Mesangial cell (primary cell): ENCODE data around the gene GGN. TPM values are rescaled to one million over a fixed set of nuclear protein-coding genes. Genes with fewer than 3 reads are reported as not detected.

ENCODE experiments used
- total RNA-seq: library from RNA; depleted of rRNA; stranded (reverse); fragments of >200 nt; gene quantifications from 2 replicates; pipeline ENCODE4 v1.2.3, GENCODE V29; 2015

GGN gene
- 1.1 and 1.3 TPM in 2 replicates for total RNA-seq

GRCh38 chr19:38387550-38388348 is at the start of gene GGN:
Gene GGN (minus strand): TSS chr19:38388034. CDS start chr19:38387261, 773 bp downstream.

GRCh38 chr19:38433268-38433733 is 45.5 kb upstream of the GGN start, which contains the start of gene RYR1:
Gene RYR1 (plus strand): TSS chr19:38433691. CDS start chr19:38433830, 139 bp downstream.

DNA sequence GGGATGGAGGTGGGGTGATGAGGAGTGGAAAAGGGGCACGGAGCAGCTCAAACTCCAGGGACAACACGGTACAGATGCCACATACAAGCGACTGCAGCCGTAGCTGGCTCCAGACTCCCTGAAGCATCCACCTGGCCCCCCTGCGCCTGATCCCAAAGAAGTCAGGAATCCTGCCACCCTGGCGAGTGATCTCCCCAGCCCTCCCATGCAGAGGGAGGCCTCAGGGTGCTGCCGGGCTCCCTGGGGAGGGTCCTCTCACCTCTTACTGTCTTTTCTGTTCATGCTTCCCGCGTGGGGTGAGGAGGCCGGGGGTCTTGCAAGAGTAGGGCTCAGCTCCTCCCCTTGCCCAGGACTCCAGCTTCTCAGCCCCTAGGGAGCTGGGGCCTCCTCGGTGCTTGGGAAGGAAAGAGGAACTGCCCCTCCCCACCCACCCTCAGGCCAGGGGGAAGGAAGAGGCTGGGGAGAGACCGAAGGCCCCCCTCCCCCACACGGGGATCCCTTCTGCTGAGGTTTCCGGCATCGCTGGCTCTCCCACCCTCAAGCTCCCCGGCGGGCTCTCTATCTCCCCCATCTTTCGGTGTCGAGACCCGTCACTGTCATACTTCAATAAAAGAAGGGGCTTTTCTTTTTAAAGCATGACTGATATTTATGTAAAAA is 38.1 kb upstream of the GGN start, which contains the start of gene RASGRP4:
Gene RASGRP4, minus strand, starts transcription at position 410 of the 657 bp plus-strand sequence. Its CDS starts 128 bp downstream, at position 282.

DNA sequence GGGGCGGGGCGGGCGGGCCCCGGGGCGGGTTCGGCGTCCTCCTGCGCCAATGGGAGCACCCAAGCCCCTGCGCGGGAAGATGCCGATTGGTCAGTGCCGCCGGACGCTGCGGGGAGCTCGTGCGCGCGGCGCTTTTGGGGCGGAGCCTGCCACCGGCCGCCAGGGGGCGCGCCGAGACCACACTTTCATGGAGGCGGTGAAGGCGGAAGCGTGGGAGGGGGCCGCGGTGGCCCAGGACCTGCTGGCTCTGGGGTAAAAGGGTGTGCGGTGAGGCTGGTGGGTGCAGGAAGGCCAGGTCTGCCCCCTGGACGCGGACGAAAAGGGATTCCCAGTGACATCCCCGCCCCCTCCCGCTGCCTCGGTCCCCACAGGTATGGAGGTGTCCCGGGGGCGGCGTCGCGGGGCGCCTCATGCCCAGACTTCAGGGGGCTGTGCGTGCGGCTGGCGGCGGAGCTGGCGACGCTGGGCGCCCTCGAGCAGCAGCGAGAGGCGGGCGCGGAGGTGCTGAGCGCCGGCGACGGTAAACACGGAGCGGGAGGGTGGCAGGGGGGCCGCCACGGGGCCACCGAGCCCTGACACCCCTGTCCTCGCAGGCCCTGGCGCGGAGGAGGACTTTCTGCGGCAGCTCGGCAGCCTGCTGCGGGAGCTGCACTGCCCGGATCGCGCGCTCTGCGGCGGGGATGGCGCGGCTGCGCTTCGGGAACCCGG is 15.3 kb upstream of the GGN start, which contains the start of gene FAM98C:
Gene FAM98C, plus strand, starts transcription at position 127 of the 708 bp plus-strand sequence. Its CDS starts 61 bp downstream, at position 188.

DNA sequence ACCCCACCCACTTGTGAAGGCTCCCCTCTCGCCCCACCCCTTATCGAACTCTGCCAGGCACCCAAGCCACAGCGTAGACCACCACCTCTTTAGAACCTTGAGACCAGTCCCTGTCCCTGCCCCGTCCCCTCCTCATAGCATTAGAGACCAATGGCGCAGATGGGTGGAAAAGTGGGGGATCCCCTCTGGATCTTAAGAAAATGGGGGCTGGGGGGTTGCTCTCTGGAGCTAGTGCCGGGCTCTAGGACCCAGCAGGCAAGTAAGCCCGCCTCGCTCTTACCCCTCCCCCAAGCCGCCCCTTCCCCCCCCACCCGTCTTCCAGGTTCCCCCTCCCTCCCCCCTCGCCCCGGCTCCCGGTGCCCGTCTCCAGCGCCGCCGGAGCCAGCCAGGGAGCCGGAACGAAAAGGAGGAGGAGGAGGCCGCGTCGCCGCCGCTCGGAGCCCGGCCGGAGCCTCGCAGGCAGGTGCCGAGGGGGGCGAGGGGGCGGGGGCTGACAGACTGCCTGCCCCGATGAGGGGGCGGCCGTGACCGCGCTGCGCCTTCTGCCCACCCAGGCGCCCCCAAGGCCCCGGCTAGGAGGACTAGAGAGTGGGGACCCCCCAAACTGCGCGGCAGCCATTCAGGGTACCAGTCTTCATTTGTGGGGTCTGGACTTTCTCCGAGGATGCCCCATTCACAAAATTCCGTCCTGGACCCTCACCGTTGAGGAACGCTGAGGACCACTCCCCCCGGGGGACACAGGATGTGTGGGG is 691 bp upstream of the GGN start, which contains the start of gene SPRED3:
Gene SPRED3, plus strand, starts transcription at position 349 of the 752 bp plus-strand sequence. CDS start 1,606 bp downstream, outside the sequence.

GRCh38 chr19:38374332-38375097 is 13.3 kb downstream of the GGN start, which contains the start of gene PSMD8:
Gene PSMD8 (plus strand): TSS chr19:38374571. CDS start chr19:38374602, 31 bp downstream.

Other genes starting within 250 kb of the GGN start
- gene DPF1, start 163.8 kb downstream of the GGN start, total RNA-seq, result 0.63 and 2.9 TPM in 2 replicates
- 26.5 and 37.6 TPM in 2 replicates for gene PPP1R14A, start 131.7 kb downstream of the GGN start, total RNA-seq
- 234 and 512 TPM in 2 replicates for gene SPINT2, start 123.5 kb downstream of the GGN start, total RNA-seq
- 209 and 318 TPM in 2 replicates for gene C19orf33, start 83.8 kb downstream of the GGN start, total RNA-seq
- 114 and 149 TPM in 2 replicates for gene YIF1B, start 72.1 kb downstream of the GGN start, total RNA-seq
- 5.7 and 8.5 TPM in 2 replicates for gene KCNK6, start 68.2 kb downstream of the GGN start, total RNA-seq
- gene CATSPERG, start 52.2 kb downstream of the GGN start, total RNA-seq, result 0.16 and 0.51 TPM in 2 replicates
- gene PSMD8, start 13.5 kb downstream of the GGN start, total RNA-seq, result 403 and 452 TPM in 2 replicates
- gene SPRED3, start 663 bp upstream of the GGN start, total RNA-seq, result 0.81 and 1.5 TPM in 2 replicates
- gene FAM98C, start 15.1 kb upstream of the GGN start, total RNA-seq, result 11.6 and 15.1 TPM in 2 replicates
- gene RASGRP4, start 38.2 kb upstream of the GGN start, total RNA-seq, result not detected in 2 replicates
- gene RYR1, start 45.7 kb upstream of the GGN start, total RNA-seq, result under 0.01 and 0.13 TPM in 2 replicates
- gene MAP4K1, start 229.9 kb upstream of the GGN start, total RNA-seq, result 0.25 and 0.33 TPM in 2 replicates
- gene EIF3K, start 231.2 kb upstream of the GGN start, total RNA-seq, result 474 and 580 TPM in 2 replicates